Measurements from ENCODE around the gene CACNA1D. TPM values are rescaled to one million over a fixed set of nuclear protein-coding genes. Genes with fewer than 3 reads are reported as not detected.

CACNA1D gene
- total RNA-seq, 1 donor from 2014 or later: 2.8 TPM

DNA sequence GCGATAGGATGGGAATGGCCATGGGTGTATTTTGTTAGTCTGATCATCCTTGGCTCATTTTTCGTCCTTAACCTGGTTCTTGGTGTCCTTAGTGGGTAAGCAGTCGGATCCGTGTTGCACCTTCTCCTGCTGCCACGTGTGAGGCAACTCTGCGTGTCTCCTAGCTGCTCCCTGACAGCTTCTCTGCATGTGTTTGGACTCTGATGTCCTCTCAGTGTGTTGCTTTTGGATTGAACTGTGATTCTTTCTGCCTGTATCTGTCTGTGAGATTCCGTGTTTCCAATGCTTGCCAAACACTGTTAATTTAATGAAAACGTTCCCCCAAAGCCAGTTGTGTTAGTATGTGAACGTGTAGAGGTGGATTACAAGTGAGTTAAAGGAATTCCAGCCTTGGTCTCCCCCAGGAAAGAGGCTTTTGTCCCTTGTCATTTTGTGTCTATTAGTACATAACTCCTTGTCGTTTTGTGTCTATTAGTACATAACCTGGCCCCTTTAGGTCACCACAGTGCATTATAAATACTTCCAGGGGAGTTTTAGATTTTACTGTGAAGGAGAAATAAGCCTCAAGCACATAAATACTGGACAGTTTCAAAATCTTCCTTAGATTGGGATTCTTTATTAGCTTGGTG lies 179.4 kb downstream of the CACNA1D start:
- no peak for DNase-seq (ENCODE audit: low spot score in 2 of 2, unreplicated experiment in 2 of 2)
- Mint-ChIP-seq H3K27me3 (ENCODE audit: low read depth) (peaks cover 8% of the 10 kb centered on the region), H3K36me3 (no peaks in the 10 kb centered on the region), H3K9me3 (no peaks in the 10 kb centered on the region), H3K4me3 (no peak overlapping the region), H3K4me1 (peaks cover 28% of the 10 kb centered on the region), H3K27ac (no peak overlapping the region)
- TF ChIP-seq, protein P1, sequence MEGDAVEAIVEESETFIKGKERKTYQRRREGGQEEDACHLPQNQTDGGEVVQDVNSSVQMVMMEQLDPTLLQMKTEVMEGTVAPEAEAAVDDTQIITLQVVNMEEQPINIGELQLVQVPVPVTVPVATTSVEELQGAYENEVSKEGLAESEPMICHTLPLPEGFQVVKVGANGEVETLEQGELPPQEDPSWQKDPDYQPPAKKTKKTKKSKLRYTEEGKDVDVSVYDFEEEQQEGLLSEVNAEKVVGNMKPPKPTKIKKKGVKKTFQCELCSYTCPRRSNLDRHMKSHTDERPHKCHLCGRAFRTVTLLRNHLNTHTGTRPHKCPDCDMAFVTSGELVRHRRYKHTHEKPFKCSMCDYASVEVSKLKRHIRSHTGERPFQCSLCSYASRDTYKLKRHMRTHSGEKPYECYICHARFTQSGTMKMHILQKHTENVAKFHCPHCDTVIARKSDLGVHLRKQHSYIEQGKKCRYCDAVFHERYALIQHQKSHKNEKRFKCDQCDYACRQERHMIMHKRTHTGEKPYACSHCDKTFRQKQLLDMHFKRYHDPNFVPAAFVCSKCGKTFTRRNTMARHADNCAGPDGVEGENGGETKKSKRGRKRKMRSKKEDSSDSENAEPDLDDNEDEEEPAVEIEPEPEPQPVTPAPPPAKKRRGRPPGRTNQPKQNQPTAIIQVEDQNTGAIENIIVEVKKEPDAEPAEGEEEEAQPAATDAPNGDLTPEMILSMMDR (IDR thresholded peaks at IDR 0.05; ENCODE audit: unreplicated experiment): no peak

DNA sequence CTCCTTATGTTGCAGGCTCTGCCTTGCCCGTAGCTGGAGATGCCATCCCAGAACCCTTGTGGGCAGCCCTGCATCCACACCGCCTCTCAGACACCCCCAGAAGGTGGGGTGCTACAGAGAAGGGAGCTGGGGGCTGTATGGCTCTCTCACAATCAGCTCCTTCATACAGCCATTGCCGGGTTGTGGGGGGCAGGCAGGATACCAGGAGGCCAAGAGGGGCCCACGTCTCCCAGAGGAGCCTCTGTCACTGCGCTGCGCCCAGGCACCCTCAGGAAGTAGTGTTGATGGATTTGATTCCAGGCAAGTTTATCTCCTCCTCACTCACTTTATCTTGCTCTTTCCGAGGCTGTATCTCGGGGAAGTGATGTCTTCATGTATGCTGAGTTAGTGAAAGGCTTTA lies 180.2 kb downstream of the CACNA1D start:
- Mint-ChIP-seq H3K9me3 (no peaks in the 10 kb centered on the region), H3K27me3 (ENCODE audit: low read depth) (peaks cover 6% of the 10 kb centered on the region), H3K36me3 (no peaks in the 10 kb centered on the region), H3K4me3 (no peak overlapping the region), H3K4me1 (peaks cover 28% of the 10 kb centered on the region), H3K27ac (no peak overlapping the region)
- DNase-seq (ENCODE audit: low spot score in 2 of 2, unreplicated experiment in 2 of 2): no peak
- TF ChIP-seq, protein P1 (IDR thresholded peaks at IDR 0.05; ENCODE audit: unreplicated experiment): no peak

DNA sequence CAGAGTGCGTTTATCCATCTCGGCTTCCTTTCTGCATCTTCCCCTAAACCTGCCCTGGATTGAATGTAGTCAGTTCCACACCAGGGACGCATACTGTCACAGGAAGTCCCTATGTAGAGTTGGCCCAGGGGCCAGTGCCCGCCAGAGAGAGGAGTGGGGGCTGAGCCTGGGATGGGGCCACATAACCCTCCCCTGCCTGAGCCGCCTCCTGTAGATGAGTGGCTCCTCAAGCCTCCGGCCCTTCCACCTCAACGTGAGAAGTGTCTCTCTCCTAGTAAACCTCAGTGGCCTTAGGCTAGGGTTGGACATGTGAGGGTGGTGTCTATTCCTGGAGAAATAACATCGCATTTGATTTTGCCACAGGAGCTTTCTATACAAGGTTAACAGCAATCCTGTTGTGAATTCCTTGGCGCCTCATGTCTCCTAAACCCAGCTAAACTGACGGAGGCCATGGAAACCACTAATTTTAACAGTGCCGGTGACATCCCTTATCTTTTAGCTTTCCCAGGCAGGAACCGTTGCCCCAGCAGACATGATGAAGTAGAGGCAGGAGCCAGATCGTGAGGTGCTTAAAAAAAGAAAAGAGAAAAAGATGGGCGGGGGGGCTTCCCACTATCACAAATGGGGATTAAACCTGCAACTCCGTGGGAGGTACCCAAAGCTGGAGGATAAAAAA lies 180.7 kb downstream of the CACNA1D start:
- Mint-ChIP-seq H3K27ac (no peak overlapping the region), H3K4me3 (no peak overlapping the region), H3K4me1 (peaks cover 28% of the 10 kb centered on the region), H3K27me3 (ENCODE audit: low read depth) (peaks cover 6% of the 10 kb centered on the region), H3K36me3 (no peaks in the 10 kb centered on the region), H3K9me3 (no peaks in the 10 kb centered on the region)
- no peak for DNase-seq (ENCODE audit: low spot score in 2 of 2, unreplicated experiment in 2 of 2)
- TF ChIP-seq, protein P1 (IDR thresholded peaks at IDR 0.05; ENCODE audit: unreplicated experiment): no peak

DNA sequence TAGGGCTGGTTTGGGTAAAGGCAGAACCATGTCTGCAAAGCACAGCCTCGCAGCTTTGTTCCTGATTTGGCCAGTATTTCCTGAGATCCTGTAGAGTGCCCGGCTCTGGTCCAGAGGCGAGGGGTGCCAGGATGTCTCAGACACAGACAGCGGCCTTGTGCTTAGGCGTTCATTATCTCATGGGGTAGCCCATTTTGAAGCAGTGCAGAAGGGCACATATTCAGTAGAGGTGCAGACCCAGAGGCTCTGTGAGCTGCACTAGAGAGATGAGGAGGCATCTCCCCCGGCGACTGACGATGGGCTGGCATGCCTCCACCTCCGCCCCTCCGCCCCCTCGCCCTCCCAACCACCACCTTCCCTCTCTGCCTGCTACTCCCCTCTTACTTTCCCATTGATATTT lies 181.5 kb downstream of the CACNA1D start:
- Mint-ChIP-seq H3K9me3 (no peaks in the 10 kb centered on the region), H3K36me3 (no peaks in the 10 kb centered on the region), H3K27ac (no peak overlapping the region), H3K4me1 (peaks cover 28% of the 10 kb centered on the region), H3K4me3 (no peak overlapping the region), H3K27me3 (ENCODE audit: low read depth) (peaks cover 14% of the 10 kb centered on the region)
- TF ChIP-seq, protein P1 (IDR thresholded peaks at IDR 0.05; ENCODE audit: unreplicated experiment): no peak
- no peak for DNase-seq (ENCODE audit: low spot score in 2 of 2, unreplicated experiment in 2 of 2)

DNA sequence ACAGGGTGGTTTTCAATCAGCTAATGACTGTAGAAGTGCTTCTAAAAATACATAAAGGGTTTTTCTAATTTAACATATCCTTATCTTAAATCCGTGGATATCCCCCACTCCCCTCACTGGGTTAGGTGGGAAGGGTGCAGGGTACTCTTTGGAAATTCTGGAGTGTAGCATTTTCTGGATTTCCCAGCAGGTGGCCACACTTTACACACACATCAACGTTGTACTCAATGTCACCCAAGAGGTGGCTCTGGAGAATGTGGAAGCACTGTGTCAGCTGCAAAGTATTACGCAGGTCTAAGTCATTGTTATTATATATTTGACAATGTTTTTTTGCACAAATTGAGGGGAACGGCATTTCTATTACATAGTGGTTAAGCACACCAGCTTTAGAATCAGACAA lies 183.0 kb downstream of the CACNA1D start:
- Mint-ChIP-seq H3K4me3 (no peak overlapping the region), H3K36me3 (no peaks in the 10 kb centered on the region), H3K4me1 (peaks cover 28% of the 10 kb centered on the region), H3K9me3 (no peaks in the 10 kb centered on the region), H3K27ac (no peak overlapping the region), H3K27me3 (ENCODE audit: low read depth) (peaks cover 22% of the 10 kb centered on the region)
- no peak for DNase-seq (ENCODE audit: low spot score in 2 of 2, unreplicated experiment in 2 of 2)
- TF ChIP-seq, protein P1 (IDR thresholded peaks at IDR 0.05; ENCODE audit: unreplicated experiment): no peak
